ENCODE measurements around the gene OTOF.

- no peak for TF ChIP-seq CBX1 (IDR thresholded peaks at IDR 0.05; ENCODE audit: low read depth)
- no peak for TF ChIP-seq KLF16 (CRISPR knock-in tag; IDR thresholded peaks at IDR 0.05)
- no peak for TF ChIP-seq ZMAT5 (CRISPR knock-in tag; IDR thresholded peaks at IDR 0.05; ENCODE audit: borderline replicate concordance, low read depth)
- TF ChIP-seq U2AF1 (optimal IDR thresholded peaks at IDR 0.05; ENCODE audit: low read depth, low read length): no peak
- no peak for TF ChIP-seq USF2 (IDR thresholded peaks at IDR 0.05; ENCODE audit: low read depth, low read length)
- TF ChIP-seq USF2 (CRISPR knock-in tag; IDR thresholded peaks at IDR 0.05; ENCODE audit: borderline replicate concordance): no peak
- TF ChIP-seq ZNF672 (CRISPR knock-in tag; IDR thresholded peaks at IDR 0.05): no peak
- no peak for TF ChIP-seq REST (IDR thresholded peaks at IDR 0.05; ENCODE audit: borderline replicate concordance in 1 of 2, low read depth in 1 of 2, low read length in 2 of 2)
Measured at GRCh38 chr2:26466662-26467310, 11.1 kb downstream of the OTOF start.

All from HepG2 (cell line).